GM21447 (cell line): ENCODE data around the gene MYO5C.

Experiments
- ATAC-seq: cut with Tn5 transposase; IDR thresholded peaks from one replicate; pipeline ENCODE4 v1.9.1; 2021; ENCODE audit not compliant: unreplicated experiment

The MYO5C gene, protein sequence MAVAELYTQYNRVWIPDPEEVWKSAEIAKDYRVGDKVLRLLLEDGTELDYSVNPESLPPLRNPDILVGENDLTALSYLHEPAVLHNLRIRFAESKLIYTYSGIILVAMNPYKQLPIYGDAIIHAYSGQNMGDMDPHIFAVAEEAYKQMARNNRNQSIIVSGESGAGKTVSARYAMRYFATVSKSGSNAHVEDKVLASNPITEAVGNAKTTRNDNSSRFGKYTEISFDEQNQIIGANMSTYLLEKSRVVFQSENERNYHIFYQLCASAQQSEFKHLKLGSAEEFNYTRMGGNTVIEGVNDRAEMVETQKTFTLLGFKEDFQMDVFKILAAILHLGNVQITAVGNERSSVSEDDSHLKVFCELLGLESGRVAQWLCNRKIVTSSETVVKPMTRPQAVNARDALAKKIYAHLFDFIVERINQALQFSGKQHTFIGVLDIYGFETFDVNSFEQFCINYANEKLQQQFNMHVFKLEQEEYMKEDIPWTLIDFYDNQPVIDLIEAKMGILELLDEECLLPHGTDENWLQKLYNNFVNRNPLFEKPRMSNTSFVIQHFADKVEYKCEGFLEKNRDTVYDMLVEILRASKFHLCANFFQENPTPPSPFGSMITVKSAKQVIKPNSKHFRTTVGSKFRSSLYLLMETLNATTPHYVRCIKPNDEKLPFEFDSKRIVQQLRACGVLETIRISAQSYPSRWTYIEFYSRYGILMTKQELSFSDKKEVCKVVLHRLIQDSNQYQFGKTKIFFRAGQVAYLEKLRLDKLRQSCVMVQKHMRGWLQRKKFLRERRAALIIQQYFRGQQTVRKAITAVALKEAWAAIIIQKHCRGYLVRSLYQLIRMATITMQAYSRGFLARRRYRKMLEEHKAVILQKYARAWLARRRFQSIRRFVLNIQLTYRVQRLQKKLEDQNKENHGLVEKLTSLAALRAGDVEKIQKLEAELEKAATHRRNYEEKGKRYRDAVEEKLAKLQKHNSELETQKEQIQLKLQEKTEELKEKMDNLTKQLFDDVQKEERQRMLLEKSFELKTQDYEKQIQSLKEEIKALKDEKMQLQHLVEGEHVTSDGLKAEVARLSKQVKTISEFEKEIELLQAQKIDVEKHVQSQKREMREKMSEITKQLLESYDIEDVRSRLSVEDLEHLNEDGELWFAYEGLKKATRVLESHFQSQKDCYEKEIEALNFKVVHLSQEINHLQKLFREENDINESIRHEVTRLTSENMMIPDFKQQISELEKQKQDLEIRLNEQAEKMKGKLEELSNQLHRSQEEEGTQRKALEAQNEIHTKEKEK (N-terminal part only)

DNA sequence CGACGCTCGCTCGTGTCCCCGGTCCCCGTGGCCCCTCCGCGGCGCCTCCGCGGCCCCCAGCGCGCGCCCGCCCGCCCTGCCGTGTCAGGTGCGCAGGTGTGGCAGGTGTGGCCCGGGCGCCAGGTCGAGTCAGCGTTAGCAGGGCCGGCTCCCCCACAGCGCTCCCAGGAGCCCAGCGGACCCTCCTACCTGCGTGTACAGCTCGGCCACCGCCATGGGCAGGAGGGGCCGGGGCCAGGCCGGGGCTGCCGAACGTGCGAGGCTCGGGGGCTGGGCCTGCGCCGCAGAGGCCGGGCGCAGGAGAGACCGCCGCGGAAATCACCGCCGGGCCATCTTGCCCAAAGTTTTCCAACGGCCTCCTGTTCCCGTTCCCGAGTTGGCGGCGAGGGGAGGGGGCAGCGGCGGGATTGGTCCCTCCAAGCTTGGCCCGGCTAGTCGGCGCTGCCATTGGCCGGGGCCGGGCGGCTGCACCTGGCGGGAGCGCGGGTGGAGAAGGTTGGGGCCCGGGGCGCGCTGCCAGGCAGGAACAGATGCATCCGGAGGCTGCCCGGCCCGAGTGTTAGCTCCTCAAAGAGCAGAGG is at the start of gene MYO5C:
TSS of gene MYO5C (minus strand) at position 384 of the 581 bp plus-strand sequence. CDS start at position 216, 168 bp downstream.
- ATAC-seq = no peak

DNA sequence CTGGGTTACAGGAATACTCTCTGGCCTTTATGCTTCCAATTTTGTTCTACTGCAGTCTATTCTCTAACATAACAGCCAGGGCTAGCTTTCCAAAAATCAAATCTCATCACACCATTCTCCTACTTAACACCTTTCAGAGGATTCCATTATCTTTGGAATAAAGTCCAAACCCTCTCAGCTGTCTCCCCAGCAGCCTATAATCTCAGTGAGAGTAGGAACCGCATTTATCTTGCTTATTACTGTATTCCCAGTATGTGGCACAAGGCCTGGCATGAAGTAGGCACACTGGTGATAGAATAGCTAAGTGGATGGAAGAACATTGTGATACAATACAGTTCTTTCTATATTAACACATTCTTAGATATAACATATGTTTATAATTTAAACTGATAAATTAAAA is 49.0 kb upstream of the MYO5C start:
- no peak for ATAC-seq

DNA sequence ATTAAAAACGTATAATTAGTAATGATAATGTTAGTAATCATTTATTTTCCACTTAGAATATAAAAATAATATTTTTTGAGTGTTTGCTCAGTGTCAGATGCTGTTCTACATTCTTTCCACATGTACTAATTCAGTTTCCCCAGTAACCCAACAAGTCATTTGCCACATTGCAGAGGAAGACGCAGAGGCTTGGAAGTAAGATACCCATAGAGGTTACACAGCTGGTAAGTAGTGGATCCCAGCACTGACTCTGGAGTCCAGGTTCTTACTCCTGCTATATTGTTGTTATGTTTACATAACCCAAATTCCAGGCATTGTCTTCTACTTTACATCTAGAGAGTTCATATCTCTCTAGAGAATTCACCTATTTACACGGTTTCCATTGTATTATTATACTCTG is 48.2 kb upstream of the MYO5C start:
- ATAC-seq = no peak

DNA sequence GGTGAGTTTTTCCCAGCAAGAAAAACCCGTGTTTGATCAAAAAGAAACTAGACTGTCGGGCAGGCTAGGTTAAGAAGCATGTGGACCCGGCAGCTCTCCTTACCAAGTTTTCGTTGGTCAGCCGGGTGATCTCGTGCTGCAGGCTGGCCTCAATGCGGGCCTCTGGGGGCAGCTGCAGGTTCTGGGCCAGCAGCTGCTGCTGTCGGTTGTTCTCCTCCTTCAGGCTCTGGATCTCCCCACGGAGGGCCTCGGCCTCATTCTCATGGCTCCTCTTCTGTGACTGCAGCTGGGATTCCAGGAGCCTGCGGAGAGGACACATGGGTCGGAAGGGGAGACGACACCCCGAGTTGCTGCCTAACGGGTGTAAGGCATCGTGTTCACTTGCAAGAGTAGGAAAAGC is 44.5 kb upstream of the MYO5C start:
- no peak for ATAC-seq

DNA sequence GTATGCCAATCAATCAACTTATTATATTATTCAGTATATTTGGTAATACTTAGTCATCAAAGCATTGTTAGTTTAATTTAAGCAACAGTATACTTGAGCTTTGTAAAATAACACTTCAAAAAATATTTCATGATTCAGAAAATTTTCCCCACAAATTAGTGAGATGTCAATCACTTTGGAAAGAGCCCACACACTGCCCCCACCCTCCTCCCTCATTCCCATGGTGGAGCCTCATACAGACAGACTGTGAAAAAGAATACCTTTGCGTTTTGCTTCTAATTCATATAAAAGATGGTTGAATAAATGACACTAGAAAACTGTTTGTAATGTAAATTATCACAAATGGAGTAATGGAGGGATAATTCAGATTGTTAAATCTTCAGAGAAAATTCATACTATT is 43.3 kb upstream of the MYO5C start:
- ATAC-seq = no peak

DNA sequence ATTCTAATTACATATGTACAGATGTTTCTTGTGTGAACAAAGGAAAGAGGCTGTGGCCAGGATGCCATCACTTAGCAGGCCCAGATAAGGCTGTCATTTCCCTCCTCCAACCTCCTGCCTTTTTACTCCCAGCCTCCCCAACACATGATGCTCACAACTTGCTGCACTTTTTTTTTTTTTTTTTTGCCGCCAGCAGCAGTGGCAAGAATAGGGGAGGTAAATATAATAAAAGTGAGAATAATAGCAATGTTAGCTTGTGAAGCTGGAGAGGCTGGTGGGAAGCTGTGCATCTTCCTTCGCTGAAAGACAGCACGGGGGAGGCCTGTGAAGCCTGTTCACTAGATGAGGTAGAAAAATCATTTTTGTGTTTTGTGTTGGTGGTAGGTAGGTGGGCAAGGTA is 42.5 kb upstream of the MYO5C start:
- ATAC-seq = no peak

DNA sequence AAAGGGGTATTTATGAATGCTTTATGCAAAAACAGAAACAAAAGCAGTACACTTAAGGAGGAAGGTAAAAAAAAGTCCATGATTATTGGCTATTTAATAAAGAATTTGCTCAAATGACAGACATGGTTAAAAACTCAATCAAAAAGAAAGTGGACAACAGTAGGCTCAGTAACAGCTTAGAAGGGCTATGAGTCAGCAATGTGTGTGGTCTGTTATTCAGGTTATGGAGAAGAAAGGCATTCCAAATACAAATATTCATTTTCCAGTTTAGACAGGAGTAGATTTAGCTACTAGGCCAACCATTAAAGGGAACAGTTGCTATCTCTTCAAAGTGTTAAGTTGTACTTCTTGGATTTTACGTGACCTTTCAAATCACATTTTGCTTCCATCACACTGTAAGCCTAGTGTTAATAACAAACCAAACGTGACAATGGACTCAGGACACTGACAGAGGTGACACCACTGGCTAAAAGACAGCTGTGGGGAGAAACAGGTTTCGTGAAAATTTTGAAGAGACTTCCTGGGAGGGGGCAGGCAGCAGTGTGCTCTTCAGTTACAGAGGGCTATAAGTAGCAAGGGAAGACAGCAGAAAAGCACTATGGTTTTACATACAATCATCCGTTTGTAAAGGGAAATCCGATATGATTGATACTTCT is 41.7 kb upstream of the MYO5C start:
- ATAC-seq = no peak

DNA sequence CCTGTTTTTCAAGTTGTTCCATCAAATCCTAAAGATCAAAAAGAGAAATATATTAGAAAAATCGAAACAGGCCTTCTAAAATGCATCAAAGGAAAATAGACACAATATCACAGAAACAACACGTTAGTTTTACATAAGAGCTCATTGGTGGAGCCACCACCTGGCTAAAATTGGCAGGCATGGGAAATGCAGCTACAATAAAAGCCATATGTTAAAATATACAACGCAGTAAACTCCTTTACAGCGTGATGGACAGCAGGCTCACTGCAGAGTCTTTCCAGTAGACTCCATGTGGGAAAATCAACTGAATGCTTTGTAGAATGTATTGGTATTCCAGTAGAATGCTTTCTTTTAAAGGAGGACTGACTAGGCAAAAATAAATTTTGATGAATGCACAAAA is 40.9 kb upstream of the MYO5C start:
- ATAC-seq = no peak

DNA sequence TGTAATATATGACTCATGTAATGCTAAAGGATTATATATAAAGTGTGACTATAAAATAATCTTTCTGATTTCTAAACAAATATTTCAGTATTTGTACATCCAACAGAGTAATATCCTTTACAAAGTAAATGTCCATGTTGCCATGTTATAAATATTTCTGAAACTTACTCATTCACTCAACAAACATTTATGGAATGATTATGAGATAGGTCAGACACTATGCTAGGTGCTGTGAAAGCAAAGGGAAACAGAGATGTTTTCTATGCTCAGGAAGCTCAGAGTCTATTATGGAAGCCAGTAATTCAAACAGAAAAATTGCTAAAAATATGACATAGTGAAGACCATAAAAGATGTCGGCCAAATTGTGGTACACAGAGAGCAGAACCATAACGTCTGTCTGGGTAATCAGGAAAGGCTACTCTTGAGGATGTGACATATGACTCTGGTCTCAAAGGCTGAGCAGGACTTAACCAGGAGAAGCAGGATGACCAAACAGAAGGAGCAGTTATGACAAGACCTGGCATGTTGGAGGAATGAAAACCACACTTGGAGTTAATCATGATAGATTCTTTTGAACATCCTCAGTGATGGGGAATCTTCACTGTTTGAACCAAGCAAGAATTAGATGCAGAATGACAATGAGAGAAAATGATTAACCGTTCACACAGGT is 39.0 kb upstream of the MYO5C start:
- ATAC-seq = no peak

DNA sequence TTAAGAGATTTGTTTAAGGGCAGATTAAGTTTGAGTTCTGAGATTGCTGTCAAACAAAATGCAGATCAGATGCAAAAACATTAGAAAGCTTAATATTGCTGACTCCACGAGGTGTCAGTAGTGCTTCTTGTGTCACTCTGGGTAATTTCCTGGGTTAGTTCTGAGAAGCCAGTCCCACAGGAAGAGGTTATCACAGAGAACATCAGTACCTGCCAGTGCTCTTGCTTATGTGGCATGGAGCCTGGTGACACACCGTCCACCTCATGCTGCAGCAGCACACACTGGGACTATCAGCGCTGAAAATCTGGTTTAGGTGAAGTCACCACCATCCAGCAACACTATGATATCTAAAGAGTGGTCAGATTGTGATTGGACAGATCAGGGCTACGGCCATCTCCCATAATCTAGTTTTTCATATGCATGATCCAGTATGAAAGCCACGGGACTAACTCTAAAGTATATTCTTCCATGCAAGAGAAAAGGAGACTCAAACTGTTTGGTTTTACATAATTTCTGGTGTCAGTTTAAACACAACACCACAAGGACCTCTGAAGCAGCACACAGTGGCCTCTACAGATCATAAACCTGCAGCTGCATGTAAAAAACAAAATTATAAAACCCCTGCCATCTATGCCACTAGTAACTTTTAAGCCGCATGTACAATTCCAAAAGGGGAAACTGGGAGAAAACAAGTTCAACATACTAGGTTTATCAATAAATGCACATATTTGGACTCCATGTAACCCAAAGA is 36.1 kb upstream of the MYO5C start:
- peak; percentile 95 for ATAC-seq

DNA sequence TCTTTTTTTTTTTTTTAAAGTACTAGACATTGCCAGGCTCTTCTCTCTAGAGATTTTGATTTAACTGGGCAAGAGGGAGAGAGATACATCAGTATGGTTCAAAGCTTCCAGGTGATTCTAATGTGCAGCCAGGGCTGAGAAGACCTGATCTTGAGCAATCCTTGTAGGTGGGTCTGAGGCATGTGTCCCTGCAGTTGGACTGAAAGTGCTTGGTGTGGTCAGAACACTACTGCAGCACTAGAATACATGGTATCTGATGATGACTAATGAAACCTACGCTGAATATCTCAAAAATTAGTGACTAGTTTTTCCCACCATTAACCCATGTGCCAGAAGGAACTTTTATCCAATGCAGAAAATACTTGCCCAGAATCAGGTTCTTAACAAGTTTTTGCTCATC is 34.4 kb upstream of the MYO5C start:
- no peak for ATAC-seq

DNA sequence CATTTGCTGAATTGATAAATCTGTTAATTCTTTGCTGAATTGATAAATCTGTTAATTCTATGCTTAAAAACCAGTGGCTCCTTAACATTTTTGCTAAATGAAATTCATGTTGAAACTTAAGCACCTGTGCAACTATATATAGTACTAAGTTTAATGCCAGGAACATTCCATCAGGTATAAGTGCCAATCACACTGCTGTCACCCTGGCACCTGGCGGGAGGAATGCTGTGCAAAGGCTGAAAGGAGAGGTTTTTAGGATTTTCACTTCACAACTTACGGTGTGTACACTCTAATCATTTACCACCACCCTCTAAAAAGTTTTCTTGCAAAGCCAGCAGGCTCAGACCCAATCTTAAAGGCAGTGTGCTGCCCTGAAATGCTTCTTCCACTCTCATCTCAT is 33.5 kb upstream of the MYO5C start:
- ATAC-seq = no peak

DNA sequence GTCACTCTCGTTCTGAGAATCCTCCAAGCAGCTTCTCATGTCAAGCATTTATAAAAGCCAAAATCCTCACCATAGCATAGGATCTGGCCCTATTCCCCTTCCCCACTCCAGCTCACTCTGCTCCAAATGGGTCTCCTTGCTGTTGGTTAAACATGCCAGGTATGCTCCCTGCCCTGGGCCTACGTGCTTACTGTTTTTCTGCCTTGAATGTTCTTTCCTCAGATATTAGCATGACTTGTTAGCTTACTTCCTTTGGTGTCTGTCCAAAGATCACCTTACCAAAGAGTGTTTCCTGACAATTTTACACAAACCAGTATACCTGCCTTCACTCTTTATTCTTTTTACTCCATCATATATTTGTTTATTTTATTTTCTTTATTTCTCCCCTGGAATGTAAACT is 33.1 kb upstream of the MYO5C start:
- ATAC-seq = no peak

DNA sequence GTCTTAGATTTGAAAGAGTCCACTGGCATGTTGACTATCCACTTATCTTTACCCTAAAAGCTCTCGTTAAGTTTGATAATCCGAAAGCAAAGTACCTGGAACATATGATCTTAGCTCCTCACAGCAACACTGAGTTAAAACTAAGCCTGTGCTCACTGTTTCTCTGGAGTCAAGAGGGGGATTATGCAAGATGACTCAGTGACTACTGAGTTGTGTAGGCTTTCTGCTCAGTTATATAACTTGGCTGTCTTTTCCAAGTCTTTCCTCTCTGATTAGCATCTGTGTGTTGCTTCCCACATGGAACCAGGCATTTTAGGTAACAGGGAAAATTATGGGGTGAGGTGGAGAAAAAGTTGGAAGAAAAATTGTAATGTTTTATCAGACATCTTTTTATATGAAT is 31.2 kb upstream of the MYO5C start:
- no peak for ATAC-seq

DNA sequence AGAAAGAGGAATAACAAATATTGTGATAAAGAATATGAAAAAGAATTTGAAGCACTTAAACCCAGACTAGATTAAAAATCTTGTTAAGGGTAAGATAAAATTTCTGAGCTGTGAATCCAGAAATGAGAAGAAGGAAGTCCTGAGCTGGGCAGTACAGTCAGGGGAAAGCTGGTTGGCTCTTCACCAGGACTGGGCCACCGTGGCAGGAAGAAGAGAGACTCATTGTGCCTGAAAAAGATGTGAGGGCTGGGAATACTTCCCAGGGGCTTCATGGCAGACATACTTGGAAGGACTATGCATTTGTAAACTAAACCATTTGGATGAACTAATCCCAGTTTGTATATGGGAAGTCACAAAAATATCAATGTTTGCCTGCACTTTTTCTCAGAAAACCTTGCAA is 28.5 kb upstream of the MYO5C start:
- no peak for ATAC-seq

DNA sequence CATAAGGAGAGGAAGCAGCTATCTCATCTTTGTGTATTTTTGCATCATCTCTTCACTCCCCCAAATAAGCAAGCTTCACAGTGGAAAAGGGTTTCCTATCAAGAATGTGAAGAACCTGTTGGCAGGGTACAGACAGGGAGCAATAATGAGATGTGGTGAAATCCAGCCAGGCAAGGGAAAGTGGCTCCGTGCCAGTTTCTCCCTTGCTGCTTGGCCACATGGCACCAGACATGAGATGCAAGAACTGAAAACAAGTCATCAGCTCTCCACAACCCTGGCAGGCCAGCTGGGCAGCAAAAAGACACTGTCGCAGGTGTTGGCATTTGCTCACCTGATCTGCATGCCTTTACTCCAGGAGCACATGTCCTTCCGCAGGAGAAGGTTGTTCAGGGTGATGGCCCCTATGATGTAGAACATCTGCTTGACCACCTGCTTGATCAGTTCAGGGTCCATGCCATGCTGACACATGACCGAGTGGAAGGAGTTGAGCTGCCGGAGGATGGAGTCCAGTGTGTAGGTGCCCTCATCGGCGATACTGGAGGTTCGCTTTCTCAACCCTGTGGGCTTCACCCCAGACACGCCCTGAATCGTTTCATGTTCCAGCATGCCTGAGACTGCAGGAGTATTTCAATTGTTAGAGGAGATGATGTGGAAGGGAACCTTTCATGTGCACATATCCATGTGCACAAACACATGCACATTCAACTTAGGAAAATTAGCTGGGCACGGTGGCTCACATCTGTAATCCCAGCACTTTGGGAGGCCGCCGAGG is 23.3 kb upstream of the MYO5C start:
- no peak for ATAC-seq

DNA sequence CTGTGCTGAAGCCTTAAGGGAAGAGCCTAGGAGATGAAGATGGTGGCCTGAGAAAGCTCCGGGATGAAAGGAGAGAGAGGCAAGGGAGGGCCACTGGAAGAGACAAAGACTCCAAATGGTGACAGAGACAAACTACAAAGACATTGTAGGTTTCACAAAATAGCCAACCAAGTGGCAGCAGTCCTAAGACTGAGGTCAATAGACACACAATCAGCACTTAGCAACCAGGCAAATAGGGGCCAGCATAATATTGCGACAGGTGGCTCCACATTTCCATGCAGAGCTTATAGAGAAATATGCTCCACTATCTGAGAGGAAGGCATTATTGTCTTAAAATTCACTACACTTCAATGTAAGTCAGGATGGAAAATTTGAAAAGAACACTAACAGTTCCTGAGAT is 22.1 kb upstream of the MYO5C start:
- no peak for ATAC-seq

DNA sequence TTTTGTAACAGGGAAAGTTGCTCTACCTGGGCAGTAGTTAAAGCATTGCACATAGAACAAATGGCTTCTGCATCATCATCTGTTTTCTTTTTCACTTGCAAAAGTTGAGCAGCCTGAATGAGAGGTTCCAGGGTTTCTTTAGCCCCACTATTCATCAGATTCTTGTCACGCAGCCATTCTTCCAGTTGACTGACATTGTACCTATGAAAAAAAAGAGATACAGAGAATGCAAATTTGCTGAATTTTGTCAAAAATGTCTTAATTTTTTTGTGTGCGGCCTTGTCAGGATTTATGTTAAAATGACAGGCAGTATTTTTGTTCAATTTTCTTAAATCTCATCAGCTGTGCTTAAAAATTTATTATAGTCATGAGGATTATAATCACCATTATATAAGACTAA is 21.4 kb upstream of the MYO5C start:
- no peak for ATAC-seq

DNA sequence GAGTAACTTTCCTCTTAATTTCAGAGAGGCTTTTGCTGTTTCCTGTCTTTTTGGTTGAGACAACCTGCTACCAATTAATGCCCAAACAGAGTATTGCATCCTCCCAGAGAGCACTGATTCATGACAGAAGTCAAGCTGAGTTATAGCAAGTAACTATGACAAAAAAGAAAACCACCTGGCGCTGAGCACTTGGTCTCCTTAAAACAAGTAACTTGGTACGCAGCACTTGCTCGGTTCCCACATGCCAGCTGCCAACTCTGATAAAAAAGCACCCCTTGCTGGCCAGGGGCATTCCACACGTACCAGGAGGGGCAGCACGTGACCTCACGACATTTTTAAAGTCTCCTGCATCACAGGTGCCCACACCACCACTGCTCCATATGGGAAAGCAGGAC is 13.5 kb upstream of the MYO5C start:
- ATAC-seq = peak; percentile 67
